Measurements from ENCODE around the gene ZNF649.

Gene ZNF649

DNA sequence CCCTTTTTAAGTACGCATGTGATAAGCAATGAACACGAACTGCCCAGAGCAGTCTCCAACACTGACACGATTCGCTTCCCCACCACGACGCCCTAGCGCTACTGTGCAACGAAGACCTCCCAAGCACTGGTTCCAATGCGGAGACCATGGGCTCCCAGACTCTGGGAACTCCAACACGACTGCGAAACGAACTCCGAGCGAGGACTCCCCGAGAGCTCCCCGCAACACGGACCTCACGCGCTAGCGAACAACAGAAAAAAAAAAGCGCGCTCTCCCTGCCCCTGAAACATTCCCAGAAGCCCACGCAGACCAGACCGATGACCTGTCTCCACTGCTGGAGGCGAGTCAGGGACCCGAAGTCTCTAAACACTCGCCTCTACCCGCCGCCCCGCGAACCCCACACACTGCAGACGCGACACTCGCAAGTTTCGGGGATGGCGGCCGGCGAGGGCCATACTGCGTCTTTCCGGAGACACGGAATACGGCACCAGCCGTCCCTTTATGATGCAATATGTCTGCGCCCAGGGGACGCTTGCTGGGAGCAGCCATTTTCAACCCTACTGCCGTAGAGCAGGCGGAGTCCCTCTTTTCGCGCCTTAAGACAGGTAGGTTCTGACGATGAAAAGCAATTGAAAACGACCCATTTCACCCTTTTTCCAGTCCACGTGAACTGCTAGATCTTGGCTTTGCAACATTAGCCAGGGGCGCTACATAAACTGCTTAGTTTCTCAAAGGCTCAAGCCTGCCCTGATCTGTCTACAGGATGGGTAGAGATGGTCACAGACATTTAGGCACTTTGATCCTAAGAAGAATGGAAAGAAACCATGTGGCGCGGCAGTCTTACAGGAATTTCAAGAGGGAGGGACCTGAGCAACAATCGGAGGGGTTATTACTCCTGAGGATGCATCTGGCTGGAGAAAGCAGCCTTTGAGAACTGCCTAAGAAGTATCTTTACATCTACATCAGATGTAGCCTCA lies 17.0 kb downstream of the ZNF649 start, which contains the start of gene ZNF577:
TSS of gene ZNF577 (minus strand) at position 430 of the 977 bp plus-strand sequence. CDS start 7,569 bp downstream, outside the sequence.
- DNase-seq (ENCODE audit: low read depth in 1 of 2, low spot score in 1 of 2), result peak; percentile 18 to 44

DNA sequence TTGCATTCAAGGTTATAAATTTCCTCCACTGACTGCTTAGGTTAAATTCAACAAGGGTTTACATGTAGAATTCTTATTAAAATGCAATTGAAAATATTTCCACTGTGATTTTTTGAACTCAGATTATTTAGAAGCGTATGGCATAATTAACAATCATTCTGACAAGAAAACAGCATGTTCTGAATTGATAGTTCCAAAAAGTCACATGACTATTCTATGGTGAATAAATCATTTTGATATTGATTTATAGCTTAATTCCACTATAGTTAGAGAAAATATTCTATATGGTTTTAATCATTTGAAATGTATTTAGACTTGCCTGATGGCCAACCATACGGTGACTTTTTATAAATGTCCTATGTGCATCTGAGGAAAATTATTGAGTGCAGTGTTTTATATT lies 20.1 kb downstream of the ZNF649 start:
- no peak for DNase-seq (ENCODE audit: low read depth in 1 of 2, low spot score in 1 of 2)

DNA sequence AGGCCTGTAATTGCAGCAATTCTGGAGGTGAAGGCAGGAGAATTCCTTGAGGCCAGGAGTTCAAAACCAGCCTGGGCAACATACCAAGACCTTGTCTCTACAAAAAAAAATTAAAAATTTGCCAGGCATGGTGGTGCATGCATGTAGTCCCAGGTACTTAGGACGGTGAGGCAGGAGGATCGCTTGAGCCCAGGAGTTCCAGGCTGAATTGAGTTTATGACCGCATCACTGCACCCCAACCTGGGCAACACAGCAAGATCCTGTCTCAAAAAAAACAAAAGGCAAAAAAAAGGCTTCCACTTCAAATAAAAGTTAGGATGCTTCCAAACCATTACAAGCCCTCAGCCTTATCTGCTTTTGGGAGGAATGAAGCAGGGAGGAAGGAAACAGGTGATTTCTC lies 22.3 kb downstream of the ZNF649 start:
- no peak for DNase-seq (ENCODE audit: low read depth in 1 of 2, low spot score in 1 of 2)

DNA sequence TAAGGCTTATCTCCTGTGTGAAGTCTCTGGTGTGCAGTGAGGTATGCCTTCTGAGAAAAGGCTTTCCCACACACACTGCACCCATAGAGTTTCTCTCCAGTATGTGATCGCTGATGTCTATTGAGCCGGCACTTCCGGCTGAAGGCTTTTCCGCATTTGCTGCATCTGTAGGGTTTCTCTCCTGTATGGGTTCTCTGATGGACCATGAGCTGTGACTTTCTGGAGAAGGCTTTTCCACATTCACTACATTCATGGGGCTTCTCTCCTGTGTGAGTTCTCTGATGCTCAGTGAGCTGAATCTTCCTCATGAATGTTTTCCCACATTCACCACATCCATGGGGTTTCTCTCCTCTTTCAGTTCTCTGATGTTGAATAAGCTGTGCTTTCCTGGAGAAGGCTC lies 31.7 kb downstream of the ZNF649 start:
- DNase-seq (ENCODE audit: low read depth in 1 of 2, low spot score in 1 of 2), result no peak

DNA sequence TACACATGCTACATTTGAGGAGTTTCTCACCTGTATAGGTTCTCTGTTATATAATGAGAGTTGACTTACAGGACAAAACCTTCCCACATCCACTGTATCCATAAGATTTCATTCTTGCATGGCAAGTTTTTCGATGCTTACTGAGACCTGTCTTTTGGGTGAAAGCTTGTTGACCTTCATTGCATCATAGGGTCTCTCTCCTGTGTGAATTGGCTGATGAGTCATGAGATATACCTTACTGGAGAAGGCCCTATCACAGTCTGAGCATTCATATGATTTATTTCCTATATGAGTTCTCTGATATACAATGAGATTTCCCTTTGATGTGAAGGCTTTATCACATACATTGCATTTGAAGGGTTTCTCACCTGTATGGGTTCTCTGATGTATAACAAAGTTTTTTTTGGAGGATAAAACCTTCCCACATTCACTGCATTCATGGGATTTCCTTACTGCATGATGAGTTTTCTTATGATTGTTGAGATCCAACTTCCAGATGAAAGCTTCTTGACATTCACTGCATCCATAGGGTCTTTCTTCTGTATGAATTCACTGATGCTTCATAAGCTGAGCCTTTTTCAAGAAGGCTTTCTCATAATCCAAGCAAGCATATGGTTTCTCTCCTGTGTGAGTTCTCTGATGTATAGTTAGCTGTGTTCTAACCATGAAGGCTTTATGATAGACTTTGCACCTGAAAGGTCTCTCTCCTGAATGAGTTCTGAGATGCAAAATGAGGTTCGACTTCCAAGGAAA lies 42.8 kb downstream of the ZNF649 start:
- no peak for DNase-seq (ENCODE audit: low read depth in 1 of 2, low spot score in 1 of 2)

Measured in activated T-helper 1 cell treated with anti-CD3 and anti-CD28 coated beads, Interleukin-2, amount 50 U/mL, for 16 hours (primary cell).